OCI-LY7 (cell line): ENCODE data around the gene PRKG1. TPM values are rescaled to one million over a fixed set of nuclear protein-coding genes. Genes with fewer than 3 reads are reported as not detected.

Source experiments
- BruUV-seq: library from RNA; stranded (reverse); fragments of 400-500 nt; replicated peaks from 2 replicates; lab custom pipeline; 2021; lab: Mats Ljungman, UMichigan
- CTCF ChIA-PET: fragments of 300-600 bp; sonication (Branson Sonifier 250); formaldehyde crosslinking; loops from one replicate; lab custom pipeline; 2022; ENCODE audit warnings: antibody characterized with exemption; ENCODE audit not compliant: unreplicated experiment; lab: Charles Lee
- POLR2A ChIA-PET: fragments of 300-600 bp; sonication (Branson Sonifier 250); formaldehyde crosslinking; loops from one replicate; lab custom pipeline; 2022; ENCODE audit warnings: antibody characterized with exemption; lab: Charles Lee
- DNase-seq: peaks from one replicate; pipeline ENCODE4 v3.0.0-alpha.2; 2015; ENCODE audit warnings: low spot score
- H2AFZ ChIP-seq: fragments of 200-600 bp; sonication (generic), shearing (Covaris generic); 2 replicates; pipeline ENCODE4 v1.6.1; 2014; ENCODE audit warnings: mild to moderate bottlenecking, antibody characterized with exemption, low read length, moderate library complexity
- H3K27ac ChIP-seq: fragments of 200-600 bp; sonication (generic); 2 replicates; pipeline ENCODE4 v1.5.1; 2014; ENCODE audit warnings: mixed run types, low read depth, mild to moderate bottlenecking, moderate library complexity, low read length, inconsistent platforms; ENCODE audit not compliant: poor library complexity, severe bottlenecking
- H3K36me3 ChIP-seq: fragments of 200-600 bp; sonication (generic); 2 replicates; pipeline ENCODE4 v1.6.1; 2014; ENCODE audit warnings: mild to moderate bottlenecking, antibody characterized with exemption, low read length, moderate library complexity, mixed read lengths; ENCODE audit not compliant: insufficient read depth
- H3K4me1 ChIP-seq: fragments of 200-600 bp; sonication (generic); 2 replicates; pipeline ENCODE4 v1.5.1; 2014; ENCODE audit warnings: mild to moderate bottlenecking, low read length; ENCODE audit not compliant: insufficient read depth, poor library complexity, severe bottlenecking
- H3K4me2 ChIP-seq: fragments of 200-600 bp; sonication (generic); 2 replicates; pipeline ENCODE4 v1.6.1; 2014; ENCODE audit warnings: mild to moderate bottlenecking, low read length
- H3K4me3 ChIP-seq: fragments of 200-600 bp; sonication (generic); 2 replicates; pipeline ENCODE4 v1.5.1; 2014; ENCODE audit warnings: mild to moderate bottlenecking, low read depth, low read length; ENCODE audit not compliant: poor library complexity, severe bottlenecking
- H3K79me2 ChIP-seq: fragments of 200-600 bp; sonication (generic); 2 replicates; pipeline ENCODE4 v1.6.1; 2016; ENCODE audit warnings: low read depth, mild to moderate bottlenecking, low read length, moderate library complexity, mixed read lengths; ENCODE audit not compliant: insufficient read depth
- H3K9me2 ChIP-seq: fragments of 200-600 bp; sonication (generic); 2 replicates; pipeline ENCODE4 v1.6.1; 2016; ENCODE audit warnings: mild to moderate bottlenecking, low read length, mixed read lengths; ENCODE audit not compliant: insufficient read depth
- H3K9me3 ChIP-seq: fragments of 200-600 bp; sonication (generic); 2 replicates; pipeline ENCODE4 v1.6.1; 2014; ENCODE audit warnings: mild to moderate bottlenecking, mixed run types, low read length, mixed read lengths
- H4K20me1 ChIP-seq: fragments of 200-600 bp; sonication (generic); 2 replicates; pipeline ENCODE4 v1.6.1; 2014; ENCODE audit warnings: mild to moderate bottlenecking, antibody characterized with exemption, low read length, moderate library complexity, mixed read lengths; ENCODE audit not compliant: insufficient read depth
- CTCF ChIP-seq: fragments of 200-600 bp; sonication (generic); conservative IDR thresholded peaks from 2 replicates; pipeline ENCODE4 v1.5.1; 2014; ENCODE audit warnings: mild to moderate bottlenecking, antibody characterized with exemption, low read length, moderate library complexity, mixed read lengths
- EZH2phosphoT487 ChIP-seq: fragments of 200-600 bp; sonication (generic); IDR thresholded peaks from 2 replicates; pipeline ENCODE4 v1.6.1; 2018; ENCODE audit warnings: low read depth, borderline replicate concordance, mild to moderate bottlenecking, mixed run types, antibody characterized with exemption, low read length, moderate library complexity, mixed read lengths
- intact Hi-C: fragments of 100-400 bp; cut with micrococcal nuclease; formaldehyde crosslinking; loops from one replicate; pipeline ENCODE4 v1.10.0; 2022; ENCODE audit not compliant: unreplicated experiment
- total RNA-seq, 2 experiments: library from RNA; depleted of rRNA in 1 of 2; stranded (reverse); fragments of >200 nt in 1 of 2; shearing (Covaris generic) in 1 of 2; gene quantifications; 2 replicates each; pipeline ENCODE4 v1.2.3, GENCODE V29; 2014 to 2022

The PRKG1 gene
- total RNA-seq, 2 experiments from 2014 or later = not detected

GRCh38 chr10:51800725-51801424 is 726.6 kb downstream of the PRKG1 start:
- ChIA-PET CTCF (no interaction called here), POLR2A (interaction anchor here (1.0 kb wide), 1 partner anchor 102 kb away, joined by 3 read pairs; no protein-coding TSS in a partner anchor)
- Histone ChIP-seq H3K4me3 (no peak overlapping the region), H3K4me2 (no peak overlapping the region), H3K79me2 (no peaks in the 10 kb centered on the region), H3K9me3 (no peaks in the 10 kb centered on the region), H4K20me1 (no peaks in the 10 kb centered on the region), H3K9me2 (no peaks in the 10 kb centered on the region), H3K36me3 (no peaks in the 10 kb centered on the region), H2AFZ (no peak overlapping the region), H3K4me1 (no peaks in the 10 kb centered on the region), H3K27ac (no peak overlapping the region)
- TF ChIP-seq EZH2phosphoT487 (no peak), CTCF (no peak)
- intact Hi-C loops = no loop called here
- no peak for DNase-seq
- no TSS peak for BruUV-seq

- intact Hi-C loops = no loop called here
- CTCF ChIA-PET = no interaction called here
- no peaks in the 10 kb centered on the region for H4K20me1 ChIP-seq
- POLR2A ChIA-PET = interaction anchor here (0.7 to 1.0 kb wide), 2 partner anchors 101 to 448 kb away, joined by 3 read pairs; no protein-coding TSS in a partner anchor
- H3K36me3 ChIP-seq = no peaks in the 10 kb centered on the region
- H3K79me2 ChIP-seq = no peaks in the 10 kb centered on the region
- TF ChIP-seq CTCF (no peak), EZH2phosphoT487 (no peak)
- H3K4me1 ChIP-seq = no peaks in the 10 kb centered on the region
- H3K9me3 ChIP-seq = no peaks in the 10 kb centered on the region
- no peak overlapping the region for H3K27ac ChIP-seq
- DNase-seq = no peak
- no peak overlapping the region for H3K4me3 ChIP-seq
- no peaks in the 10 kb centered on the region for H3K9me2 ChIP-seq
- no TSS peak for BruUV-seq
- H2AFZ ChIP-seq = no peak overlapping the region
- H3K4me2 ChIP-seq = no peak overlapping the region
Measured at GRCh38 chr10:51802030-51802429, 727.7 kb downstream of the PRKG1 start.

- Histone ChIP-seq H4K20me1 (no peaks in the 10 kb centered on the region), H3K9me3 (no peaks in the 10 kb centered on the region), H3K4me3 (no peak overlapping the region), H3K9me2 (no peaks in the 10 kb centered on the region), H2AFZ (no peak overlapping the region), H3K27ac (no peak overlapping the region), H3K4me1 (no peaks in the 10 kb centered on the region), H3K36me3 (no peaks in the 10 kb centered on the region), H3K79me2 (no peaks in the 10 kb centered on the region), H3K4me2 (no peak overlapping the region)
- no peak for TF ChIP-seq EZH2phosphoT487
- no peak for TF ChIP-seq CTCF
- intact Hi-C loops = no loop called here
- CTCF ChIA-PET = no interaction called here
- no peak for DNase-seq
- BruUV-seq = no TSS peak
- POLR2A ChIA-PET = interaction anchor here (0.9 kb wide), 1 partner anchor 11 kb away, joined by 3 read pairs; no protein-coding TSS in a partner anchor
Measured at GRCh38 chr10:51804866-51805265, 730.6 kb downstream of the PRKG1 start.
